HG03520 (cell line): ENCODE results near the gene SUN5.
"Not testable (repeated sequence)": the region's sequence is repeated elsewhere in the genome, so short reads cannot be mapped to it uniquely, and the experiment has no call there.

Source experiments
- ATAC-seq: cut with Tn5 transposase; IDR thresholded peaks from one replicate; pipeline ENCODE4 v1.9.1; 2021; ENCODE audit warnings: mild to moderate bottlenecking, moderate library complexity; ENCODE audit not compliant: unreplicated experiment

Gene SUN5

GRCh38 chr20:32978009-32978335, 26.3 kb downstream of the SUN5 start:
- no peak for ATAC-seq

- ATAC-seq: no peak
These were observed 26.8 kb downstream of the SUN5 start for GRCh38 chr20:32977281-32978008.

- ATAC-seq: no peak
These were observed 27.5 kb downstream of the SUN5 start for GRCh38 chr20:32976746-32977145.

- ATAC-seq: no peak
These were observed 28.2 kb downstream of the SUN5 start for GRCh38 chr20:32975698-32976674.

GRCh38 chr20:32975121-32975520, 29.1 kb downstream of the SUN5 start:
- not testable (repeated sequence) for ATAC-seq

- not testable (repeated sequence) for ATAC-seq
These were observed 29.8 kb downstream of the SUN5 start for GRCh38 chr20:32974204-32975064.

- no peak for ATAC-seq
These were observed 31.0 kb downstream of the SUN5 start for GRCh38 chr20:32973077-32973717.

GRCh38 chr20:32972181-32973076, 31.8 kb downstream of the SUN5 start:
- peak; percentile 85 for ATAC-seq

GRCh38 chr20:32971703-32972161, 32.5 kb downstream of the SUN5 start:
- ATAC-seq: peak; percentile 8

GRCh38 chr20:32970973-32971300, 33.3 kb downstream of the SUN5 start:
- no peak for ATAC-seq

- no peak for ATAC-seq
These were observed 33.9 kb downstream of the SUN5 start for GRCh38 chr20:32970115-32970972.

- no peak for ATAC-seq
These were observed 34.7 kb downstream of the SUN5 start for GRCh38 chr20:32969356-32970114.

- no peak for ATAC-seq
These were observed 35.6 kb downstream of the SUN5 start for GRCh38 chr20:32968478-32969241.

GRCh38 chr20:32967961-32968457, 36.2 kb downstream of the SUN5 start:
- no peak for ATAC-seq

- no peak for ATAC-seq
These were observed 37.1 kb downstream of the SUN5 start for GRCh38 chr20:32966881-32967781.

GRCh38 chr20:32966382-32966781, 37.9 kb downstream of the SUN5 start:
- no peak for ATAC-seq
